MM.1S (cell line): ENCODE measurements around the gene HSD17B3.
"Not testable (repeated sequence)": the region's sequence is repeated elsewhere in the genome, so short reads cannot be mapped to it uniquely, and the experiment has no call there.

Source experiments
- DNase-seq: peaks from one replicate; pipeline ENCODE4 v3.0.0-alpha.2; 2015
- H2AFZ ChIP-seq: fragments of 300-600 bp; sonication (generic); 2 replicates; pipeline ENCODE4 v1.6.0; 2016; ENCODE audit warnings: antibody characterized with exemption, low read length
- H3F3A ChIP-seq: fragments of 300-600 bp; sonication (generic); 2 replicates; pipeline ENCODE4 v1.6.1; 2016; ENCODE audit warnings: mild to moderate bottlenecking, antibody characterized with exemption, low read length, moderate library complexity, mixed read lengths; ENCODE audit not compliant: insufficient read depth
- H3K27ac ChIP-seq: fragments of 300-600 bp; sonication (generic); 2 replicates; pipeline ENCODE4 v1.5.1; 2016; ENCODE audit warnings: mild to moderate bottlenecking, low read length
- H3K27me3 ChIP-seq: fragments of 300-600 bp; sonication (generic); replicated peaks from 2 replicates; pipeline ENCODE4 v1.6.0; 2016; ENCODE audit warnings: low read length; ENCODE audit not compliant: insufficient read depth
- H3K36me3 ChIP-seq: fragments of 300-600 bp; sonication (generic); replicated peaks from 2 replicates; pipeline ENCODE4 v1.6.1; 2016; ENCODE audit warnings: mild to moderate bottlenecking, low read length, mixed read lengths; ENCODE audit not compliant: insufficient read depth
- H3K4me1 ChIP-seq: fragments of 300-600 bp; sonication (generic); 2 replicates; pipeline ENCODE4 v1.6.1; 2016; ENCODE audit warnings: low read length, mixed read lengths
- H3K4me2 ChIP-seq: fragments of 300-600 bp; sonication (generic); 2 replicates; pipeline ENCODE4 v1.6.0; 2016; ENCODE audit warnings: low read depth, low read length
- H3K4me3 ChIP-seq: fragments of 300-600 bp; sonication (generic); 2 replicates; pipeline ENCODE4 v1.5.1; 2016; ENCODE audit warnings: low read length, mixed read lengths
- H3K79me2 ChIP-seq: fragments of 300-600 bp; sonication (generic); 2 replicates; pipeline ENCODE4 v1.6.1; 2016; ENCODE audit warnings: mixed run types, low read length, mixed read lengths
- H3K9ac ChIP-seq: fragments of 300-600 bp; sonication (generic); 2 replicates; pipeline ENCODE4 v1.6.1; 2016; ENCODE audit warnings: low read length, mixed read lengths
- H3K9me2 ChIP-seq: fragments of 300-600 bp; sonication (generic); replicated peaks from 2 replicates; pipeline ENCODE4 v1.6.1; 2016; ENCODE audit warnings: mild to moderate bottlenecking, low read length, mixed read lengths; ENCODE audit not compliant: insufficient read depth
- H3K9me3 ChIP-seq: fragments of 300-600 bp; sonication (generic); replicated peaks from 2 replicates; pipeline ENCODE4 v1.6.1; 2016; ENCODE audit warnings: mild to moderate bottlenecking, low read length, mixed read lengths; ENCODE audit not compliant: insufficient read depth
- H4K20me1 ChIP-seq: fragments of 300-600 bp; sonication (generic); 2 replicates; pipeline ENCODE4 v1.6.1; 2016; ENCODE audit warnings: mild to moderate bottlenecking, low read length, moderate library complexity, mixed read lengths; ENCODE audit not compliant: insufficient read depth
- CTCF ChIP-seq: fragments of 300-600 bp; sonication (generic); IDR thresholded peaks from 2 replicates; pipeline ENCODE4 v1.5.1; 2016; ENCODE audit warnings: antibody characterized with exemption, low read length, mixed read lengths
- EZH2 ChIP-seq: fragments of 300-600 bp; sonication (generic); optimal IDR thresholded peaks from 2 replicates; pipeline ENCODE3; 2017; ENCODE audit warnings: low read depth, mild to moderate bottlenecking, antibody characterized with exemption, low read length, mixed read lengths
- EZH2phosphoT487 ChIP-seq: fragments of 300-600 bp; sonication (generic); IDR thresholded peaks from 2 replicates; pipeline ENCODE4 v1.6.1; 2018; ENCODE audit warnings: antibody characterized with exemption, low read length

HSD17B3 gene

GRCh38 chr9:96309850-96310249 lies 7.9 kb upstream of the HSD17B3 start:
- no peak for TF ChIP-seq EZH2
- no peak for TF ChIP-seq EZH2phosphoT487
- no peak for TF ChIP-seq CTCF

GRCh38 chr9:96306958-96307357 lies 5.0 kb upstream of the HSD17B3 start:
- H3K27me3 ChIP-seq, H3K9ac ChIP-seq, H3K79me2 ChIP-seq, H3K4me1 ChIP-seq, H3F3A ChIP-seq, H3K9me3 ChIP-seq, H3K9me2 ChIP-seq, H3K36me3 ChIP-seq, DNase-seq, H2AFZ ChIP-seq, H3K27ac ChIP-seq, H3K4me2 ChIP-seq, H4K20me1 ChIP-seq, H3K4me3 ChIP-seq: not testable (repeated sequence)

More at GRCh38 chr9:96309850-96310249, 7.9 kb upstream of the HSD17B3 start:
- H3K9me3 ChIP-seq, result no peaks in the 10 kb centered on the region
- H3K9ac ChIP-seq, result no peak overlapping the region
- no peaks in the 10 kb centered on the region for H3K27me3 ChIP-seq
- no peaks in the 10 kb centered on the region for H3K36me3 ChIP-seq
- H2AFZ ChIP-seq, result no peak overlapping the region
- H3K79me2 ChIP-seq, result no peaks in the 10 kb centered on the region
- no peak overlapping the region for H3K27ac ChIP-seq
- no peaks in the 10 kb centered on the region for H3K4me1 ChIP-seq
- H3K4me2 ChIP-seq, result no peak overlapping the region
- H3F3A ChIP-seq, result no peaks in the 10 kb centered on the region
- H3K9me2 ChIP-seq, result no peaks in the 10 kb centered on the region
- no peak for DNase-seq
- no peak overlapping the region for H3K4me3 ChIP-seq
- H4K20me1 ChIP-seq, result no peaks in the 10 kb centered on the region

GRCh38 chr9:96305171-96305570 lies 3.2 kb upstream of the HSD17B3 start:
- Histone ChIP-seq H2AFZ (no peak overlapping the region), H3K36me3 (no peaks in the 10 kb centered on the region), H3K4me2 (no peak overlapping the region), H3K79me2 (no peaks in the 10 kb centered on the region), H3K27ac (no peak overlapping the region), H3K27me3 (no peaks in the 10 kb centered on the region), H3K4me1 (no peaks in the 10 kb centered on the region), H3K4me3 (no peak overlapping the region), H3K9me2 (no peaks in the 10 kb centered on the region), H3F3A (no peaks in the 10 kb centered on the region), H4K20me1 (no peaks in the 10 kb centered on the region), H3K9me3 (no peaks in the 10 kb centered on the region), H3K9ac (no peak overlapping the region)
- no peak for TF ChIP-seq EZH2phosphoT487
- no peak for TF ChIP-seq CTCF
- no peak for TF ChIP-seq EZH2
- DNase-seq, result no peak

GRCh38 chr9:96304230-96304629 lies 2.3 kb upstream of the HSD17B3 start:
- H4K20me1 ChIP-seq, result no peaks in the 10 kb centered on the region
- H3K9me3 ChIP-seq, result no peaks in the 10 kb centered on the region
- H3K9ac ChIP-seq, result no peak overlapping the region
- H3K4me1 ChIP-seq, result no peaks in the 10 kb centered on the region
- H3K9me2 ChIP-seq, result no peaks in the 10 kb centered on the region
- H3K79me2 ChIP-seq, result no peaks in the 10 kb centered on the region
- no peaks in the 10 kb centered on the region for H3F3A ChIP-seq
- no peaks in the 10 kb centered on the region for H3K36me3 ChIP-seq
- no peak overlapping the region for H3K27ac ChIP-seq
- TF ChIP-seq EZH2 (no peak), EZH2phosphoT487 (no peak), CTCF (no peak)
- H3K27me3 ChIP-seq, result no peaks in the 10 kb centered on the region
- no peak overlapping the region for H3K4me3 ChIP-seq
- H2AFZ ChIP-seq, result no peak overlapping the region
- DNase-seq, result no peak
- H3K4me2 ChIP-seq, result no peak overlapping the region
